KMS-11 (cell line): Measurements from ENCODE around the gene MPIG6B.

Experiments
- H2AFZ ChIP-seq: fragments of 200-600 bp; sonication (generic); 2 replicates; pipeline ENCODE4 v1.6.1; 2016; ENCODE audit warnings: antibody characterized with exemption, mixed run types, low read depth
- H3K27ac ChIP-seq: fragments of 200-600 bp; sonication (generic); 2 replicates; pipeline ENCODE4 v1.6.1; 2016; ENCODE audit warnings: mild to moderate bottlenecking, mixed run types
- H3K27me3 ChIP-seq: fragments of 200-600 bp; sonication (generic); 2 replicates; pipeline ENCODE4 v1.6.1; 2017; ENCODE audit warnings: mild to moderate bottlenecking, low read depth, mixed run types, moderate library complexity; ENCODE audit not compliant: insufficient read depth
- H3K36me3 ChIP-seq: fragments of 200-600 bp; sonication (generic); 2 replicates; pipeline ENCODE4 v1.6.1; 2017; ENCODE audit warnings: mild to moderate bottlenecking, mixed run types; ENCODE audit not compliant: insufficient read depth
- H3K4me1 ChIP-seq: fragments of 200-600 bp; sonication (generic); 2 replicates; pipeline ENCODE4 v1.6.1; 2016; ENCODE audit warnings: mild to moderate bottlenecking, low read depth, mixed run types; ENCODE audit not compliant: poor library complexity, severe bottlenecking
- H3K4me2 ChIP-seq: fragments of 200-600 bp; sonication (generic); 2 replicates; pipeline ENCODE4 v1.7.0; 2016; ENCODE audit warnings: mild to moderate bottlenecking, mixed run types
- H3K4me3 ChIP-seq: fragments of 200-600 bp; sonication (generic); IDR thresholded peaks from 2 replicates; pipeline ENCODE4 v1.6.1; 2017; ENCODE audit warnings: low read depth, low read length, mixed read lengths; ENCODE audit not compliant: insufficient read depth
- H3K79me2 ChIP-seq: fragments of 200-600 bp; sonication (generic); 2 replicates; pipeline ENCODE4 v1.6.1; 2016; ENCODE audit warnings: low read depth, mixed run types; ENCODE audit not compliant: insufficient read depth
- H3K9ac ChIP-seq: fragments of 200-600 bp; sonication (generic); 2 replicates; pipeline ENCODE4 v1.6.1; 2016; ENCODE audit warnings: mild to moderate bottlenecking, mixed run types
- H4K20me1 ChIP-seq: fragments of 200-600 bp; sonication (generic); 2 replicates; pipeline ENCODE4 v1.6.1; 2016; ENCODE audit warnings: mild to moderate bottlenecking, mixed run types; ENCODE audit not compliant: insufficient read depth
- CTCF ChIP-seq: fragments of 200-600 bp; sonication (generic); conservative IDR thresholded peaks from 2 replicates; pipeline ENCODE4 v1.6.1; 2017; ENCODE audit warnings: low read depth, mild to moderate bottlenecking, antibody characterized with exemption, low read length, moderate library complexity, mixed read lengths

Gene MPIG6B

GRCh38 chr6:31723245-31723979 is at the start of gene MPIG6B:
TSS of gene MPIG6B (plus strand) at chr6:31723373. CDS start at chr6:31723384, 11 bp downstream.
- no peak for TF ChIP-seq CTCF
- Histone ChIP-seq H3K27me3 (no peaks in the 10 kb centered on the region; the same call in 1 of the 2 replicates), H3K4me1 (peaks cover 6% of the 10 kb centered on the region), H3K4me2 (no peak within 1 kb of the TSS), H3K27ac (no peak within 1 kb of the TSS), H2AFZ (no peak within 1 kb of the TSS), H3K9ac (no peak within 1 kb of the TSS), H4K20me1 (no peaks in the 10 kb centered on the region), H3K4me3 (no peak within 1 kb of the TSS), H3K36me3 (no peaks in the 10 kb centered on the region), H3K79me2 (no peaks in the 10 kb centered on the region)

- Histone ChIP-seq H3K9ac (no peak overlapping the region), H3K27me3 (no peaks in the 10 kb centered on the region), H3K4me1 (peaks cover 47% of the 10 kb centered on the region), H3K4me3 (no peak overlapping the region), H2AFZ (no peak overlapping the region), H3K79me2 (no peaks in the 10 kb centered on the region), H3K4me2 (no peak overlapping the region), H3K27ac (no peak overlapping the region), H4K20me1 (no peaks in the 10 kb centered on the region), H3K36me3 (no peaks in the 10 kb centered on the region)
- no peak for TF ChIP-seq CTCF
Observed at GRCh38 chr6:31676322-31676903, 46.8 kb upstream of the MPIG6B start.

GRCh38 chr6:31676904-31677303 is 46.3 kb upstream of the MPIG6B start:
- Histone ChIP-seq H3K27me3 (no peaks in the 10 kb centered on the region), H3K9ac (no peak overlapping the region), H3K79me2 (no peaks in the 10 kb centered on the region), H3K4me1 (peaks cover 49% of the 10 kb centered on the region), H3K4me2 (peak overlapping the region; percentile 13; the same call in 1 of the 2 replicates), H2AFZ (no peak overlapping the region), H3K36me3 (no peaks in the 10 kb centered on the region), H3K27ac (no peak overlapping the region), H3K4me3 (no peak overlapping the region), H4K20me1 (no peaks in the 10 kb centered on the region)
- TF ChIP-seq CTCF: no peak

GRCh38 chr6:31677955-31678354 is 45.2 kb upstream of the MPIG6B start:
- Histone ChIP-seq H3K36me3 (no peaks in the 10 kb centered on the region), H3K27ac (peak overlapping the region; percentile 30; the same call in 1 of the 2 replicates), H4K20me1 (no peaks in the 10 kb centered on the region), H2AFZ (no peak overlapping the region; the same call in 1 of the 2 replicates), H3K4me1 (peaks cover 49% of the 10 kb centered on the region), H3K79me2 (no peaks in the 10 kb centered on the region), H3K9ac (no peak overlapping the region), H3K4me3 (no peak overlapping the region), H3K4me2 (peak overlapping the region; percentile 13; the same call in 1 of the 2 replicates), H3K27me3 (no peaks in the 10 kb centered on the region)
- no peak for TF ChIP-seq CTCF
